Ovary (tissue), 9 donors: ENCODE data around the gene GTSF1L. TPM values are rescaled to one million over a fixed set of nuclear protein-coding genes. Genes with fewer than 3 reads are reported as not detected.

Experiments used
- DNase-seq, 5 donors: peaks; one replicate each; pipeline ENCODE4 v3.0.0-alpha.2; 2019 to 2020
- H3K27ac ChIP-seq, 2 donors: fragments of 200-600 bp; one replicate each; pipeline versions ENCODE4 v1.5.1 to v1.8.0; 2019 to 2022
- H3K27me3 ChIP-seq: fragments of 200-600 bp; one replicate; pipeline ENCODE4 v1.8.0; 2022
- H3K36me3 ChIP-seq: fragments of 200-600 bp; sonication (generic); one replicate; pipeline ENCODE4 v1.5.1; 2019
- H3K4me1 ChIP-seq: one replicate; pipeline ENCODE4 v1.8.1; 2013; ENCODE audit warnings: mild to moderate bottlenecking, moderate library complexity; ENCODE audit not compliant: insufficient read depth
- H3K4me3 ChIP-seq: fragments of 200-600 bp; sonication (generic); one replicate; pipeline ENCODE4 v1.5.1; 2017
- H3K9me3 ChIP-seq, 2 donors: fragments of 200-600 bp in 1 of 2; sonication (generic) in 1 of 2; one replicate each; pipeline versions ENCODE4 v1.5.1 to v1.8.1; 2013 to 2019; ENCODE audit warnings: mild to moderate bottlenecking in 1 of 2, moderate library complexity in 1 of 2
- CTCF ChIP-seq, 3 donors: fragments of 450-650 bp in 2 of 3; fragments of 200-600 bp in 1 of 3; IDR thresholded peaks; one replicate each; pipeline versions ENCODE4 v1.5.1 to v1.8.0; 2016 to 2022; ENCODE audit warnings: antibody characterized with exemption in 3 of 3, mild to moderate bottlenecking in 1 of 3
- EP300 ChIP-seq: sonication (generic); formaldehyde crosslinking; IDR thresholded peaks from one replicate; pipeline ENCODE4 v1.6.1; 2017; ENCODE audit warnings: antibody characterized with exemption
- POLR2A ChIP-seq: fragments of 450-650 bp; IDR thresholded peaks from one replicate; pipeline ENCODE4 v1.6.1; 2017; ENCODE audit warnings: antibody characterized with exemption, mild to moderate bottlenecking, moderate library complexity
- WGBS, 3 donors: extraction: QIAGEN DNeasy Blood & Tissue Kit in 1 of 3; methylation state at CpG; one replicate each; pipeline versions ENCODE4 v1.1.5 to v1.1.7; 2013 to 2017; 5-methylcytosine and 5-hydroxymethylcytosine counted together
- intact Hi-C, 4 donors: fragments of 100-400 bp; cut with DNase I; formaldehyde crosslinking; loops; one replicate each; pipeline versions ENCODE4 v1.11.0 to v1.15.1; 2022 to 2023
- polyA plus RNA-seq, 2 donors: library from polyadenylated mRNA; stranded (reverse); fragments of 200-250 nt in 1 of 2; fragments of 350-450 nt in 1 of 2; fragmentation: Illumina TruSeq in 1 of 2; extraction: RNeasy Lipid Tissue Mini Kit (QIAGEN cat#74804) in 1 of 2; gene quantifications; one replicate each; pipeline ENCODE4 v1.2.3, GENCODE V29; 2013 to 2014
- total RNA-seq, 7 donors: library from RNA; depleted of rRNA in 2 of 7; stranded (reverse); fragments of >200 nt in 2 of 7; fragmentation: NEBNext Ultra II Directional in 3 of 7; extraction: Animal tissue kit (Norgen Biotek cat#: 25700) in 3 of 7; gene quantifications; one replicate each; pipeline versions ENCODE4 v1.1.0 to v1.2.4, GENCODE V29; 2016 to 2023
- donor health status: DM: no; HTN: no; CAD: no; lungs with moderate emphysema.
- donor health status: DM: no; HTN: no; CAD: no.
- donor health status: Bipolar disorder and iron deficiency.
- donor health status: DM: yes; HTN: yes; CAD: no.
- donor health status: DM: no; HTN: no; CAD: no.
- donor health status: DM: yes; HTN: yes; CAD: no.

Gene GTSF1L
- total and polyA plus RNA-seq, 9 donors, result not detected

GRCh38 chr20:43686820-43687219 lies 40.0 kb downstream of the GTSF1L start:
- no peak overlapping the region for H3K27ac ChIP-seq
- H3K27me3 ChIP-seq, result no peaks in the 10 kb centered on the region
- H3K36me3 ChIP-seq, result no peaks in the 10 kb centered on the region
- no peak for DNase-seq
- intact Hi-C loops, result no loop called here
- no peak overlapping the region for H3K4me3 ChIP-seq
- H3K4me1 ChIP-seq, result no peaks in the 10 kb centered on the region
- H3K9me3 ChIP-seq, result no peaks in the 10 kb centered on the region
- TF ChIP-seq EP300, result no peak
- TF ChIP-seq CTCF (IDR thresholded peaks at IDR 0.05), result no peak
- TF ChIP-seq POLR2A, result no peak
- 91 to 95% (median 94%) methylated on average over 13 of the region's 13 CpGs for WGBS, 3 donors

- H3K9me3 ChIP-seq, result no peaks in the 10 kb centered on the region
- no peak overlapping the region for H3K27ac ChIP-seq
- 93 to 97% (median 95%) methylated on average over 9 of the region's 9 CpGs for WGBS, 3 donors
- no peak overlapping the region for H3K4me3 ChIP-seq
- no peak for TF ChIP-seq POLR2A
- no peak for TF ChIP-seq EP300
- TF ChIP-seq CTCF (IDR thresholded peaks at IDR 0.05), result no peak
- intact Hi-C loops, result no loop called here
- no peaks in the 10 kb centered on the region for H3K27me3 ChIP-seq
- no peaks in the 10 kb centered on the region for H3K4me1 ChIP-seq
- DNase-seq, result no peak
- no peaks in the 10 kb centered on the region for H3K36me3 ChIP-seq
These were observed 44.4 kb downstream of the GTSF1L start for GRCh38 chr20:43682446-43682845.

GRCh38 chr20:43681991-43682410 lies 44.8 kb downstream of the GTSF1L start:
- no peaks in the 10 kb centered on the region for H3K4me1 ChIP-seq
- intact Hi-C loops, result no loop called here

GRCh38 chr20:43681468-43681942 lies 45.3 kb downstream of the GTSF1L start:
- Histone ChIP-seq H3K36me3 (no peaks in the 10 kb centered on the region), H3K27ac (no peak overlapping the region), H3K4me3 (no peak overlapping the region), H3K27me3 (no peaks in the 10 kb centered on the region), H3K9me3 (no peaks in the 10 kb centered on the region), H3K4me1 (no peaks in the 10 kb centered on the region)
- TF ChIP-seq EP300 (no peak), CTCF (IDR thresholded peaks at IDR 0.05) (no peak), POLR2A (no peak)
- no peak for DNase-seq
- WGBS, 3 donors, result 78 to 86% (median 81%) methylated on average over 8 of the region's 8 CpGs
- intact Hi-C loops, result no loop called here

More at GRCh38 chr20:43681991-43682410, 44.8 kb downstream of the GTSF1L start:
- Histone ChIP-seq H3K9me3 (no peaks in the 10 kb centered on the region), H3K36me3 (no peaks in the 10 kb centered on the region), H3K27ac (no peak overlapping the region), H3K4me3 (no peak overlapping the region), H3K27me3 (no peaks in the 10 kb centered on the region)
- no peak for DNase-seq
- TF ChIP-seq POLR2A (no peak), CTCF (IDR thresholded peaks at IDR 0.05) (no peak), EP300 (no peak)
- WGBS, 3 donors, result 76 to 89% (median 82%) methylated on average over 2 of the region's 2 CpGs
